Mesenchymal stem cell (in vitro differentiated cells and primary cell): Measurements from ENCODE around the gene CDC20B.

ENCODE experiments used
- DNase-seq: peaks from one replicate; pipeline ENCODE4 v3.0.0-alpha.2; 2013
- H2AFZ ChIP-seq: one replicate; pipeline ENCODE4 v1.6.1; 2013; ENCODE audit warnings: low read depth, mild to moderate bottlenecking, control low read depth, inconsistent platforms, low read length, moderate library complexity
- H2AK5ac ChIP-seq: 2 replicates; pipeline ENCODE4 v1.6.1; 2013; ENCODE audit warnings: low read length, moderate library complexity, mild to moderate bottlenecking, inconsistent platforms; ENCODE audit not compliant: severe bottlenecking
- H2BK120ac ChIP-seq: one replicate; pipeline ENCODE4 v1.6.1; 2013; ENCODE audit warnings: low read depth, mild to moderate bottlenecking, inconsistent platforms, low read length, moderate library complexity
- H2BK12ac ChIP-seq, 2 experiments: one replicate each; pipeline ENCODE4 v1.6.1; 2013; ENCODE audit warnings: inconsistent platforms in 2 of 2, low read length in 2 of 2, mild to moderate bottlenecking in 2 of 2, moderate library complexity in 2 of 2, control low read depth in 1 of 2
- H2BK15ac ChIP-seq: one replicate; pipeline ENCODE4 v1.6.1; 2013; ENCODE audit warnings: mild to moderate bottlenecking, low read depth, inconsistent platforms; ENCODE audit not compliant: poor library complexity, severe bottlenecking
- H2BK5ac ChIP-seq: 2 replicates; pipeline ENCODE4 v1.6.1; 2013; ENCODE audit warnings: low read depth, mild to moderate bottlenecking, low read length, control low read depth, inconsistent platforms; ENCODE audit not compliant: poor library complexity, severe bottlenecking
- H3K14ac ChIP-seq, 2 experiments: one replicate each; pipeline ENCODE4 v1.6.1; 2013; ENCODE audit warnings: inconsistent platforms in 2 of 2, low read length in 2 of 2, control low read depth in 1 of 2, mild to moderate bottlenecking in 1 of 2, moderate library complexity in 1 of 2
- H3K18ac ChIP-seq, 2 experiments: one replicate each; pipeline ENCODE4 v1.6.1; 2013; ENCODE audit warnings: inconsistent platforms in 2 of 2, low read length in 2 of 2, control low read depth in 1 of 2, low read depth in 1 of 2, mild to moderate bottlenecking in 1 of 2
- H3K23ac ChIP-seq, 2 experiments: one replicate each; pipeline ENCODE4 v1.6.1; 2013; ENCODE audit warnings: inconsistent platforms in 2 of 2, low read length in 2 of 2, mild to moderate bottlenecking in 2 of 2, moderate library complexity in 2 of 2, control low read depth in 1 of 2
- H3K27ac ChIP-seq: 2 replicates; pipeline ENCODE4 v1.5.1; 2013; ENCODE audit warnings: mild to moderate bottlenecking, moderate library complexity, low read length, control low read depth, inconsistent platforms; ENCODE audit not compliant: poor library complexity, severe bottlenecking
- H3K27me3 ChIP-seq, 2 experiments: 2 replicates each; pipeline versions ENCODE4 v1.6.1 to v1.7.0; 2013; ENCODE audit warnings: low read length in 2 of 2, mild to moderate bottlenecking in 2 of 2, moderate library complexity in 2 of 2, control low read depth in 1 of 2, inconsistent platforms in 1 of 2; ENCODE audit not compliant: control insufficient read depth in 1 of 2, insufficient read depth in 1 of 2
- H3K36me3 ChIP-seq, 2 experiments: 2 replicates each; pipeline versions ENCODE4 v1.6.1 to v1.7.0; 2013; ENCODE audit warnings: low read length in 2 of 2, control low read depth in 1 of 2, inconsistent platforms in 1 of 2, low read depth in 1 of 2, mild to moderate bottlenecking in 1 of 2; ENCODE audit not compliant: insufficient read depth in 2 of 2, control insufficient read depth in 1 of 2
- H3K4ac ChIP-seq, 2 experiments: one replicate each; pipeline ENCODE4 v1.6.1; 2013; ENCODE audit warnings: inconsistent platforms in 2 of 2, low read length in 2 of 2, mild to moderate bottlenecking in 2 of 2, moderate library complexity in 2 of 2, control low read depth in 1 of 2, low read depth in 1 of 2
- H3K4me1 ChIP-seq: 2 replicates; pipeline ENCODE4 v1.6.1; 2013; ENCODE audit warnings: low read depth, low read length, control low read depth; ENCODE audit not compliant: control insufficient read depth, insufficient read depth
- H3K4me2 ChIP-seq: 2 replicates; pipeline ENCODE4 v1.6.1; 2013; ENCODE audit warnings: low read length, mild to moderate bottlenecking, inconsistent platforms; ENCODE audit not compliant: poor library complexity, severe bottlenecking
- H3K4me3 ChIP-seq, 2 experiments: 2 replicates each; pipeline versions ENCODE4 v1.5.1 to v1.7.0; 2013; ENCODE audit warnings: low read length in 2 of 2, mild to moderate bottlenecking in 2 of 2, control low read depth in 1 of 2, low read depth in 1 of 2; ENCODE audit not compliant: insufficient read depth in 1 of 2
- H3K79me1 ChIP-seq: replicated peaks from 2 replicates; pipeline ENCODE4 v1.6.1; 2013; ENCODE audit warnings: mild to moderate bottlenecking, control low read depth, low read length, inconsistent platforms; ENCODE audit not compliant: poor library complexity, severe bottlenecking
- H3K9ac ChIP-seq: 2 replicates; pipeline ENCODE4 v1.7.0; 2013; ENCODE audit warnings: mild to moderate bottlenecking, low read length, moderate library complexity
- H3K9me3 ChIP-seq: 2 replicates; pipeline ENCODE4 v1.7.0; 2013; ENCODE audit warnings: mild to moderate bottlenecking, low read length; ENCODE audit not compliant: control insufficient read depth
- H4K8ac ChIP-seq: one replicate; pipeline ENCODE4 v1.6.1; 2013; ENCODE audit warnings: inconsistent platforms, mild to moderate bottlenecking, low read length, moderate library complexity
- H4K91ac ChIP-seq: one replicate; pipeline ENCODE4 v1.6.1; 2013; ENCODE audit warnings: mild to moderate bottlenecking, low read length, inconsistent platforms
- WGBS: methylation state at CpG from one replicate; pipeline ENCODE4 v1.1.7; 2013; ENCODE audit warnings: mixed read lengths; 5-methylcytosine and 5-hydroxymethylcytosine counted together

Gene CDC20B

DNA sequence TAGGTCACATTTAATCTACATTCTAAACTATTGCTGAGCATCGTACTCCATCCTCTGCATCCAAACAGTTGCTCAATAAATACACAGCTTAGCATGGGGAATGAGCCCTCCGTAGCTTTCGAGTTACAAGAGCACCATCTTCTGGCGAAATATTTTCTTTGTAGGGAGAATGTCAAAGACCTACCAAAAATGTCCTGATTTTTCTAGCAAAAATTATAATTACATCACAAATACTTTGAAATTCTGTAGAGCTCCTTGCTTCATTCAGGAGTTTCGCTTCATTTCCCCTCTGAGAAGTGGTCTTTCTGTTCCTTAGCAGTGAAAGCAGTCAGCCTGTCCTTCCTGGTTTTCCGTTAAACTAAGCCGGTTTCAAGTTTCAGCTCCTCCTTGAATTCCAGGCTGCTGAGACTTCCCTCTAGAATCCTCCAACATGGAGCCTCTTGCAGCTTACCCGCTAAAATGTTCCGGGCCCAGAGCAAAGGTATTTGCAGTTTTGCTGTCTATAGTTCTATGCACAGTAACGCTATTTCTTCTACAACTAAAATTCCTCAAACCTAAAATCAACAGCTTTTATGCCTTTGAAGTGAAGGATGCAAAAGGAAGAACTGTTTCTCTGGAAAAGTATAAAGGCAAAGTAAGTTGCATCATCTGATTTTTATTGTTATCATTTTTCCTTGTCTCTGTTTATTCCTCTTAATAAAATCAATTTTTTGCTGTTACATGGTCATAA is 13.0 kb downstream of the CDC20B start, which contains the start of gene GPX8:
Gene GPX8 (plus strand): TSS at position 409 of the 730 bp plus-strand sequence. CDS start 22 bp downstream, at position 431.
- no peak within 1 kb of the TSS for H3K18ac ChIP-seq
- H2BK5ac ChIP-seq: peak within 1 kb of the TSS; percentile 94
- no peak within 1 kb of the TSS for H2AFZ ChIP-seq
- no peaks in the 10 kb centered on the region for H3K9me3 ChIP-seq
- H3K27me3 ChIP-seq: no peaks in the 10 kb centered on the region
- H3K79me1 ChIP-seq: peaks cover 7% of the 10 kb centered on the region
- H3K27ac ChIP-seq: peak within 1 kb of the TSS; percentile 93
- peak within 1 kb of the TSS; percentile 45 to 84 for H3K4me3 ChIP-seq
- H3K4ac ChIP-seq: no peak within 1 kb of the TSS
- no peak within 1 kb of the TSS for H2BK15ac ChIP-seq
- no peak within 1 kb of the TSS for H2AK5ac ChIP-seq
- peak within 1 kb of the TSS; percentile 99 for H3K9ac ChIP-seq
- H3K23ac ChIP-seq: no peak within 1 kb of the TSS
- peaks cover 3% of the 10 kb centered on the region for H3K4me1 ChIP-seq
- H3K4me2 ChIP-seq: peak within 1 kb of the TSS; percentile 24
- WGBS: 0% methylated on average over 9 of the region's 10 CpGs
- no peak within 1 kb of the TSS for H4K8ac ChIP-seq
- peak; percentile 94 for DNase-seq
- peaks cover 0 to 28% of the 10 kb centered on the region in 2 experiments for H3K36me3 ChIP-seq
- no peak within 1 kb of the TSS for H3K14ac ChIP-seq
- H2BK12ac ChIP-seq: no peak within 1 kb of the TSS
- H4K91ac ChIP-seq: no peak within 1 kb of the TSS
- no peak within 1 kb of the TSS for H2BK120ac ChIP-seq

DNA sequence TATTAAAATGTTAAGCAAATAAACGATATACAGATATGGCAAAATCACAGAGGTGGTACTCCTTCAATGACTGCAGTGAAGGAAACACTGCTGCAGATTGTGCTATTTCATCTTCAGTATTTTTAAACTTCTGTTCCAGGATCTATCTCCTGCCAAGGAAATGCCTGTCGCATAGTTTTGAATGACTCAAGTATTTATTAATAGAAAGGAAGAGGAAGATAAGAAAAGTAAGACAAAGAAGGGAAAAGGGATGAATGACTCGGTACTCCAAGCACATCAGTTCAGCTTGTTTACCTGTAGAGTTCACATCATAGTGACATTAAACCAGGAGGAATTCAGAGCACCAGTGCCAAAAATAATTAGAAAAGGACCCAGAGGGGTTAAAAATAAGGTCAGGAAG is 18.1 kb downstream of the CDC20B start:
- DNase-seq: peak; percentile 42
- Histone ChIP-seq H3K4me1 (peaks cover 1% of the 10 kb centered on the region), H3K4ac (no peak overlapping the region), H3K14ac (no peak overlapping the region), H4K8ac (no peak overlapping the region), H3K27me3 (peaks cover 0 to 9% of the 10 kb centered on the region in 2 experiments), H4K91ac (no peak overlapping the region), H3K36me3 (no peaks in the 10 kb centered on the region), H2BK12ac (no peak overlapping the region), H3K27ac (no peak overlapping the region), H2AFZ (no peak overlapping the region), H3K4me3 (no peak overlapping the region), H3K9ac (peak overlapping the region; percentile 33), H2BK15ac (no peak overlapping the region), H2AK5ac (no peak overlapping the region), H2BK5ac (no peak overlapping the region), H3K18ac (no peak overlapping the region), H3K4me2 (no peak overlapping the region), H3K9me3 (no peaks in the 10 kb centered on the region), H2BK120ac (no peak overlapping the region), H3K23ac (no peak overlapping the region), H3K79me1 (no peaks in the 10 kb centered on the region)
- WGBS: 50% methylated on average over 2 of the region's 3 CpGs

- Histone ChIP-seq H3K79me1 (no peaks in the 10 kb centered on the region), H3K18ac (no peak overlapping the region), H4K91ac (no peak overlapping the region), H3K27me3 (peaks cover 0 to 18% of the 10 kb centered on the region in 2 experiments), H3K4me3 (no peak overlapping the region), H2AK5ac (no peak overlapping the region), H3K14ac (no peak overlapping the region), H3K23ac (no peak overlapping the region), H2BK12ac (no peak overlapping the region), H3K4ac (no peak overlapping the region), H3K9me3 (no peaks in the 10 kb centered on the region), H3K4me1 (peaks cover 1% of the 10 kb centered on the region), H2BK15ac (no peak overlapping the region), H4K8ac (peak overlapping the region; percentile 33), H3K27ac (no peak overlapping the region), H2AFZ (no peak overlapping the region), H2BK5ac (no peak overlapping the region), H2BK120ac (no peak overlapping the region), H3K36me3 (no peaks in the 10 kb centered on the region), H3K9ac (peak overlapping the region; percentile 31), H3K4me2 (no peak overlapping the region)
- WGBS: 99% methylated on average over 3 of the region's 5 CpGs
- peak; percentile 51 for DNase-seq
Observed at GRCh38 chr5:55151923-55152842, 20.8 kb downstream of the CDC20B start.

GRCh38 chr5:55149308-55149795 is 23.6 kb downstream of the CDC20B start:
- Histone ChIP-seq H3K4me1 (no peaks in the 10 kb centered on the region), H3K23ac (no peak overlapping the region), H3K79me1 (no peaks in the 10 kb centered on the region), H2BK12ac (no peak overlapping the region), H4K91ac (no peak overlapping the region), H2BK5ac (no peak overlapping the region), H2AFZ (no peak overlapping the region), H3K4me3 (no peak overlapping the region), H3K14ac (no peak overlapping the region), H3K27me3 (peaks cover 0 to 27% of the 10 kb centered on the region in 2 experiments), H3K36me3 (no peaks in the 10 kb centered on the region), H2BK120ac (no peak overlapping the region), H3K4ac (no peak overlapping the region), H2BK15ac (no peak overlapping the region), H3K9ac (no peak overlapping the region), H4K8ac (no peak overlapping the region), H3K9me3 (no peaks in the 10 kb centered on the region), H3K18ac (no peak overlapping the region), H2AK5ac (no peak overlapping the region), H3K4me2 (no peak overlapping the region), H3K27ac (no peak overlapping the region)
- no peak for DNase-seq
- 92% methylated on average over 2 of the region's 2 CpGs for WGBS
